Immature natural killer cell (primary cell): Measurements from ENCODE around the gene THAP2. TPM values are rescaled to one million over a fixed set of nuclear protein-coding genes. Genes with fewer than 3 reads are reported as not detected.

Experiments used
- DNase-seq, 3 donors: peaks; one replicate each; pipeline ENCODE4 v3.0.0; 2022; ENCODE audit warnings: mixed read lengths in 1 of 3
- H3K27ac Mint-ChIP-seq, 6 donors: one replicate each; pipeline ENCODE4 v1.8.0; 2020; ENCODE audit warnings: mixed read lengths in 6 of 6, mild to moderate bottlenecking in 5 of 6, inconsistent platforms in 4 of 6, moderate library complexity in 3 of 6
- H3K27me3 Mint-ChIP-seq, 3 donors: one replicate each; pipeline ENCODE4 v1.8.0; 2020 to 2021; ENCODE audit warnings: low read depth in 3 of 3, mild to moderate bottlenecking in 3 of 3, mixed read lengths in 3 of 3, moderate library complexity in 3 of 3, inconsistent platforms in 1 of 3
- H3K36me3 Mint-ChIP-seq, 3 donors: one replicate each; pipeline ENCODE4 v1.8.0; 2020; ENCODE audit warnings: mixed read lengths in 3 of 3, inconsistent platforms in 2 of 3, mild to moderate bottlenecking in 2 of 3
- H3K4me1 Mint-ChIP-seq, 2 donors: one replicate each; pipeline ENCODE4 v1.8.0; 2020; ENCODE audit warnings: inconsistent platforms in 2 of 2, mild to moderate bottlenecking in 2 of 2, mixed read lengths in 2 of 2, moderate library complexity in 1 of 2
- H3K4me3 Mint-ChIP-seq, 5 donors: one replicate each; pipeline ENCODE4 v1.8.0; 2020; ENCODE audit warnings: mild to moderate bottlenecking in 5 of 5, mixed read lengths in 5 of 5, inconsistent platforms in 3 of 5, moderate library complexity in 3 of 5
- H3K9me3 Mint-ChIP-seq, 6 donors: one replicate each; pipeline ENCODE4 v1.8.0; 2020; ENCODE audit warnings: mild to moderate bottlenecking in 6 of 6, mixed read lengths in 6 of 6, inconsistent platforms in 4 of 6, moderate library complexity in 3 of 6
- polyA plus RNA-seq, 3 donors: library from polyadenylated mRNA; unstranded; fragments of 300-500 nt; fragmentation: Illumina TruSeq; gene quantifications; one replicate each; pipeline ENCODE4 v1.2.3, GENCODE V29; 2021

The THAP2 gene
- polyA plus RNA-seq, 3 donors from 2014 or later: 2.1 to 7.4 (median 5.9) TPM

GRCh38 chr12:71726548-71726947 lies 62.4 kb downstream of the THAP2 start:
- no peaks in the 10 kb centered on the region for H3K9me3 Mint-ChIP-seq
- H3K27me3 Mint-ChIP-seq: peaks cover 0 to 7% (median 2%) of the 10 kb centered on the region in 3 donors
- no peaks in the 10 kb centered on the region for H3K4me1 Mint-ChIP-seq
- no peaks in the 10 kb centered on the region for H3K36me3 Mint-ChIP-seq
- H3K4me3 Mint-ChIP-seq: no peak overlapping the region
- DNase-seq: no peak
- no peak overlapping the region for H3K27ac Mint-ChIP-seq

GRCh38 chr12:71727958-71728357 lies 63.9 kb downstream of the THAP2 start:
- H3K27me3 Mint-ChIP-seq: peaks cover 0 to 5% (median 5%) of the 10 kb centered on the region in 3 donors
- no peak overlapping the region for H3K27ac Mint-ChIP-seq
- DNase-seq: no peak
- no peaks in the 10 kb centered on the region for H3K4me1 Mint-ChIP-seq
- H3K4me3 Mint-ChIP-seq: no peak overlapping the region
- no peaks in the 10 kb centered on the region for H3K36me3 Mint-ChIP-seq
- H3K9me3 Mint-ChIP-seq: no peaks in the 10 kb centered on the region

Other genes starting within 250 kb of the THAP2 start
- not detected for gene LGR5, start 224.5 kb upstream of the THAP2 start, polyA plus RNA-seq
- gene ZFC3H1, start 453 bp upstream of the THAP2 start, polyA plus RNA-seq: 10 to 100 TPM; 10.5 to 30.8 (median 19.8) TPM
- gene TMEM19, start 21.8 kb downstream of the THAP2 start, polyA plus RNA-seq: 10 to 100 TPM; 46.8 to 61.6 (median 50.3) TPM
- gene RAB21, start 90.6 kb downstream of the THAP2 start, polyA plus RNA-seq: 10 to 100 TPM; 23.7 to 28.9 (median 27.8) TPM
- 10 to 100 TPM; 19.7 to 33.7 (median 29.6) TPM for gene TBC1D15, start 175.5 kb downstream of the THAP2 start, polyA plus RNA-seq